Endothelial cell of umbilical vein (primary cell): Measurements from ENCODE around the gene PRPS1. TPM values are rescaled to one million over a fixed set of nuclear protein-coding genes. Genes with fewer than 3 reads are reported as not detected.
A peak's percentile ranks its signal among the peaks of the same experiment; 100 is the strongest.

Experiments
- BruUV-seq: library from RNA; stranded (reverse); fragments of 400-500 nt; replicated peaks from 2 replicates; lab custom pipeline; 2021; lab: Mats Ljungman, UMichigan
- CTCF ChIA-PET: fragments of 300-600, 350-600 bp; sonication (Branson Sonifier 250); formaldehyde crosslinking; loops from one replicate; lab custom pipeline; 2021; ENCODE audit warnings: antibody characterized with exemption, inconsistent platforms; lab: Charles Lee
- POLR2A ChIA-PET: fragments of 300-600, 350-600 bp; sonication (Branson Sonifier 250); formaldehyde crosslinking; loops from one replicate; lab custom pipeline; 2021; ENCODE audit warnings: antibody characterized with exemption, inconsistent platforms; lab: Charles Lee
- DNase-seq: peaks from one replicate; pipeline ENCODE4 v3.0.0-alpha.2; 2011; ENCODE audit warnings: low read depth, low spot score
- FAIRE-seq: peaks from 2 replicates; lab custom pipeline; 2011; peaks lifted over from hg19 to GRCh38; lab: Jason Lieb, UNC
- H2AFZ ChIP-seq: 2 replicates; pipeline ENCODE4 v1.6.0; 2012; ENCODE audit warnings: low read depth, low read length, control low read depth, inconsistent platforms
- H3K27ac ChIP-seq: 2 replicates; pipeline ENCODE4 v1.5.1; 2011; ENCODE audit warnings: low read depth, mild to moderate bottlenecking, control low read depth, low read length, moderate library complexity; ENCODE audit not compliant: insufficient read depth
- H3K27me3 ChIP-seq, 2 experiments: 2 replicates each; pipeline versions ENCODE4 v1.6.0 to v1.6.1; 2011; ENCODE audit warnings: low read length in 2 of 2, mixed read lengths in 1 of 2; ENCODE audit not compliant: control insufficient read depth in 2 of 2, insufficient read depth in 2 of 2
- H3K36me3 ChIP-seq, 2 experiments: 2 replicates in 1 of 2; 3 replicates in 1 of 2; pipeline ENCODE4 v1.5.1; 2011; ENCODE audit warnings: low read length in 2 of 2, mild to moderate bottlenecking in 1 of 2, moderate library complexity in 1 of 2; ENCODE audit not compliant: control insufficient read depth in 2 of 2, insufficient read depth in 2 of 2; ENCODE audit errors: extremely low read depth in 1 of 2
- H3K4me1 ChIP-seq: 3 replicates; pipeline ENCODE4 v1.5.1; 2011; ENCODE audit warnings: mild to moderate bottlenecking, low read length; ENCODE audit not compliant: control insufficient read depth, insufficient read depth; ENCODE audit errors: extremely low read depth
- H3K4me2 ChIP-seq: 2 replicates; pipeline ENCODE4 v1.6.1; 2011; ENCODE audit warnings: low read length, control low read depth, mixed read lengths; ENCODE audit not compliant: insufficient read depth
- H3K4me3 ChIP-seq, 3 experiments: fragments of 200-600 bp in 1 of 3; sonication (generic), shearing (Covaris generic) in 1 of 3; replicated peaks in 1 of 3; 2 replicates each; pipeline ENCODE4 v1.5.1; 2011 to 2016; ENCODE audit warnings: control low read depth in 3 of 3, low read length in 3 of 3, mild to moderate bottlenecking in 2 of 3, inconsistent platforms in 1 of 3, low read depth in 1 of 3, moderate library complexity in 1 of 3; ENCODE audit not compliant: insufficient read depth in 1 of 3
- H3K79me2 ChIP-seq: 2 replicates; pipeline ENCODE4 v1.6.0; 2012; ENCODE audit warnings: low read length, inconsistent platforms; ENCODE audit not compliant: control insufficient read depth, insufficient read depth
- H3K9ac ChIP-seq: replicated peaks from 2 replicates; pipeline ENCODE3; 2011; ENCODE audit warnings: low read length, control low read depth; ENCODE audit not compliant: insufficient read depth; ENCODE audit errors: extremely low read depth
- H3K9me1 ChIP-seq: replicated peaks from 3 replicates; pipeline ENCODE4 v1.6.0; 2011; ENCODE audit warnings: mild to moderate bottlenecking, low read length; ENCODE audit not compliant: control insufficient read depth, insufficient read depth; ENCODE audit errors: extremely low read depth
- H3K9me3 ChIP-seq: replicated peaks from 2 replicates; pipeline ENCODE4 v1.5.1; 2012; ENCODE audit warnings: low read length, inconsistent platforms; ENCODE audit not compliant: control insufficient read depth, insufficient read depth
- H4K20me1 ChIP-seq: replicated peaks from 2 replicates; pipeline ENCODE3; 2011; ENCODE audit warnings: mild to moderate bottlenecking, low read length; ENCODE audit not compliant: control insufficient read depth, insufficient read depth; ENCODE audit errors: extremely low read depth
- CTCF ChIP-seq, 2 donors: IDR thresholded peaks; 1 replicate in 1 of 2; 2 replicates in 1 of 2; pipeline ENCODE4 v1.5.1; 2011; ENCODE audit warnings: low read length in 2 of 2, mild to moderate bottlenecking in 2 of 2, moderate library complexity in 2 of 2, control low read depth in 1 of 2, inconsistent platforms in 1 of 2, low read depth in 1 of 2; ENCODE audit not compliant: insufficient read depth in 1 of 2; ENCODE audit errors: extremely low read depth in 1 of 2
- EZH2 ChIP-seq: IDR thresholded peaks from 2 replicates; pipeline ENCODE4 v1.6.1; 2012; ENCODE audit warnings: borderline replicate concordance, low read depth, mild to moderate bottlenecking, moderate library complexity, low read length, inconsistent platforms; ENCODE audit not compliant: severe bottlenecking
- FOS ChIP-seq: IDR thresholded peaks from 2 replicates; pipeline ENCODE4 v1.6.1; 2011; ENCODE audit warnings: mild to moderate bottlenecking, low read length, moderate library complexity, borderline replicate concordance; ENCODE audit not compliant: insufficient read depth
- GATA2 ChIP-seq: IDR thresholded peaks from 2 replicates; pipeline ENCODE4 v1.7.0; 2011; ENCODE audit warnings: low read depth, mild to moderate bottlenecking, moderate library complexity, mixed read lengths, low read length; ENCODE audit not compliant: insufficient read length, insufficient read depth
- JUN ChIP-seq: IDR thresholded peaks from 2 replicates; pipeline ENCODE4 v1.6.1; 2011; ENCODE audit warnings: borderline replicate concordance, low read depth; ENCODE audit not compliant: insufficient read length, insufficient read depth
- MAX ChIP-seq: IDR thresholded peaks from 2 replicates; pipeline ENCODE4 v1.6.1; 2011; ENCODE audit not compliant: insufficient read depth, insufficient read length
- MYC ChIP-seq: IDR thresholded peaks from one replicate; pipeline ENCODE4 v1.6.1; 2011; ENCODE audit warnings: mild to moderate bottlenecking, low read depth, low read length
- POLR2A ChIP-seq: IDR thresholded peaks from 2 replicates; pipeline ENCODE4 v1.6.1; 2012; ENCODE audit warnings: low read depth, mild to moderate bottlenecking, control low read depth, low read length
- POLR2AphosphoS5 ChIP-seq: IDR thresholded peaks from 2 replicates; pipeline ENCODE4 v1.6.1; 2012; ENCODE audit warnings: low read depth, mild to moderate bottlenecking, control low read depth, low read length, moderate library complexity; ENCODE audit not compliant: insufficient read depth
- dilution Hi-C: fragments of 300-500 bp; cut with MboI; formaldehyde crosslinking; loops from one replicate; pipeline ENCODE4 v1.15.0; 2019; ENCODE audit warnings: low sequenced_read_pairs; ENCODE audit not compliant: extremely low pct_ligation_motif_present
- intact Hi-C: fragments of 100-400 bp; cut with micrococcal nuclease; formaldehyde crosslinking; loops from one replicate; pipeline ENCODE4 v1.10.0; 2022
- polyA plus RNA-seq, 4 experiments: library from polyadenylated mRNA; depleted of rRNA in 3 of 4; stranded (reverse) in 3 of 4; unstranded in 1 of 4; fragments of >200 nt; gene quantifications; 2 replicates each; pipeline versions ENCODE4 v1.2.1 to v1.2.3, GENCODE V29; 2011 to 2012; ENCODE audit warnings: missing spikeins in 1 of 4
- total RNA-seq: library from RNA; stranded (reverse); gene quantifications from 2 replicates; pipeline ENCODE4 v1.2.3, GENCODE V29; 2021

Gene PRPS1
- total and polyA plus RNA-seq, 2 donors (not counting 3 experiments of a cell fraction or from before 2014, with no cell fraction given) = 30.9 to 36.8 TPM

- no peak overlapping the region for H3K4me3 ChIP-seq
- no peaks in the 10 kb centered on the region for H3K79me2 ChIP-seq
- ChIA-PET POLR2A (interaction anchor here (0.9 kb wide), 1 partner anchor 56 kb away, joined by 4 read pairs; no protein-coding TSS in a partner anchor), CTCF (interaction anchor here (0.8 to 5.0 kb wide), 13 partner anchors 10 to 236 kb away, joined by 3 to 109 read pairs (median 8); partner anchors contain the start of genes MID2, NCBP2L, PRPS1 and TSC22D3)
- H3K9me1 ChIP-seq = no peaks in the 10 kb centered on the region
- H4K20me1 ChIP-seq = no peaks in the 10 kb centered on the region
- no peak overlapping the region for H3K9ac ChIP-seq
- no peak overlapping the region for H2AFZ ChIP-seq
- BruUV-seq = no TSS peak
- H3K27me3 ChIP-seq = no peaks in the 10 kb centered on the region
- H3K4me2 ChIP-seq = no peak overlapping the region
- TF ChIP-seq GATA2 (no peak), POLR2A (no peak), EZH2 (no peak), POLR2AphosphoS5 (no peak), CTCF (IDR thresholded peaks at IDR 0.05; ENCODE audit: extremely low read depth in 1 of 2, insufficient read depth in 1 of 2, low read depth in 1 of 2, low read length in 2 of 2) (peak; percentile 39 to 42), MYC (no peak)
- FAIRE-seq (peak; percentile 96), DNase-seq (peak; percentile 46)
- intact Hi-C loops = loop anchor here (1.0 to 5.0 kb wide), 4 partner anchors 59 to 413 kb away; partner anchors contain the start of gene NCBP2L
- dilution Hi-C loops = no loop called here
- H3K9me3 ChIP-seq = no peaks in the 10 kb centered on the region
- no peaks in the 10 kb centered on the region for H3K36me3 ChIP-seq
- H3K4me1 ChIP-seq = peaks cover 2% of the 10 kb centered on the region
- H3K27ac ChIP-seq = no peak overlapping the region
Observed at GRCh38 chrX:107659768-107660167, 31.5 kb downstream of the PRPS1 start.

GRCh38 chrX:107662145-107662544, 33.8 kb downstream of the PRPS1 start:
- H3K4me1 ChIP-seq = no peaks in the 10 kb centered on the region
- H3K9me1 ChIP-seq = no peaks in the 10 kb centered on the region
- dilution Hi-C loops = no loop called here
- no peaks in the 10 kb centered on the region for H3K9me3 ChIP-seq
- H3K79me2 ChIP-seq = no peaks in the 10 kb centered on the region
- BruUV-seq = no TSS peak
- H3K27ac ChIP-seq = no peak overlapping the region
- no peak overlapping the region for H3K9ac ChIP-seq
- FAIRE-seq (no peak), DNase-seq (no peak)
- TF ChIP-seq FOS (no peak), JUN (no peak), MYC (no peak), EZH2 (no peak), POLR2AphosphoS5 (no peak), CTCF (IDR thresholded peaks at IDR 0.05; ENCODE audit: extremely low read depth in 1 of 2, insufficient read depth in 1 of 2, low read depth in 1 of 2, low read length in 2 of 2) (no peak), MAX (no peak), GATA2 (no peak), POLR2A (no peak)
- no peaks in the 10 kb centered on the region for H4K20me1 ChIP-seq
- no peaks in the 10 kb centered on the region for H3K27me3 ChIP-seq
- H3K36me3 ChIP-seq = no peaks in the 10 kb centered on the region
- H2AFZ ChIP-seq = no peak overlapping the region
- POLR2A ChIA-PET = no interaction called here
- CTCF ChIA-PET = no interaction called here
- intact Hi-C loops = no loop called here
- H3K4me2 ChIP-seq = no peak overlapping the region
- no peak overlapping the region for H3K4me3 ChIP-seq
